Endodermal cell (in vitro differentiated cells): ENCODE measurements around the gene C1orf210. TPM values are rescaled to one million over a fixed set of nuclear protein-coding genes. Genes with fewer than 3 reads are reported as not detected.

ENCODE experiments used
- DNase-seq: peaks from one replicate; pipeline ENCODE4 v3.0.0-alpha.2; 2017
- H3K27ac ChIP-seq: 2 replicates; pipeline ENCODE4 v1.5.1; 2013; ENCODE audit warnings: mild to moderate bottlenecking, low read depth, low read length, moderate library complexity
- H3K27me3 ChIP-seq: 2 replicates; pipeline ENCODE4 v1.6.1; 2013; ENCODE audit warnings: mild to moderate bottlenecking, low read length, moderate library complexity; ENCODE audit not compliant: insufficient read depth, control insufficient read depth, poor library complexity, severe bottlenecking
- H3K36me3 ChIP-seq: 2 replicates; pipeline ENCODE4 v1.7.0; 2013; ENCODE audit warnings: mild to moderate bottlenecking, low read length, moderate library complexity; ENCODE audit not compliant: control insufficient read depth, insufficient read depth
- H3K4me1 ChIP-seq: one replicate; pipeline ENCODE4 v1.7.0; 2013; ENCODE audit warnings: low read length; ENCODE audit not compliant: control insufficient read depth, insufficient read depth
- H3K4me3 ChIP-seq: 2 replicates; pipeline ENCODE4 v1.5.1; 2013; ENCODE audit warnings: mild to moderate bottlenecking, low read length, moderate library complexity
- H3K9ac ChIP-seq: 2 replicates; pipeline ENCODE4 v1.6.1; 2013; ENCODE audit warnings: mild to moderate bottlenecking, low read length, moderate library complexity; ENCODE audit not compliant: poor library complexity, severe bottlenecking; ENCODE audit errors: extremely low read depth
- H3K9me3 ChIP-seq: 2 replicates; pipeline ENCODE4 v1.6.1; 2013; ENCODE audit warnings: mild to moderate bottlenecking, low read length, moderate library complexity; ENCODE audit not compliant: control insufficient read depth
- H3K27ac Mint-ChIP-seq: 2 replicates; pipeline ENCODE4 v1.8.0; 2020; ENCODE audit warnings: mixed read lengths
- H3K27me3 Mint-ChIP-seq: 2 replicates; pipeline ENCODE4 v1.8.0; 2021; ENCODE audit warnings: mild to moderate bottlenecking, mixed read lengths; ENCODE audit not compliant: insufficient read depth
- H3K36me3 Mint-ChIP-seq: 2 replicates; pipeline ENCODE4 v1.8.0; 2020; ENCODE audit warnings: low read depth, mixed read lengths
- H3K4me1 Mint-ChIP-seq: 2 replicates; pipeline ENCODE4 v1.8.0; 2020; ENCODE audit warnings: mixed read lengths
- H3K4me3 Mint-ChIP-seq: 2 replicates; pipeline ENCODE4 v1.8.0; 2020; ENCODE audit warnings: mild to moderate bottlenecking, moderate library complexity, mixed read lengths
- H3K9me3 Mint-ChIP-seq: 2 replicates; pipeline ENCODE4 v1.8.0; 2020; ENCODE audit warnings: mild to moderate bottlenecking, mixed read lengths
- WGBS, 2 experiments: methylation state at CpG; one replicate each; pipeline versions ENCODE4 v1.1.5 to v1.1.7; 2013; ENCODE audit warnings: missing lambda C conversion rate in 2 of 2, mixed read lengths in 1 of 2; ENCODE audit not compliant: insufficient coverage in 1 of 2, insufficient read length in 1 of 2; 5-methylcytosine and 5-hydroxymethylcytosine counted together
- total RNA-seq, 2 donors: library from RNA; stranded (reverse); fragmentation: NEBNext Ultra II Directional in 1 of 2; extraction: Animal tissue kit (Norgen Biotek cat#: 25700) in 1 of 2; gene quantifications; 2 replicates in 1 of 2; 3 replicates in 1 of 2; pipeline ENCODE4 v1.2.1, GENCODE V29; 2021
- TF ChIP-seq, protein P1 (sequence below): fragments of 200-600 bp; sonication (generic); conservative IDR thresholded peaks from 2 replicates; pipeline ENCODE4 v1.5.0; 2021; ENCODE audit warnings: antibody characterized with exemption, mild to moderate bottlenecking

The C1orf210 gene
- total RNA-seq, 2 donors from 2014 or later: 9.7 to 17.9 TPM

DNA sequence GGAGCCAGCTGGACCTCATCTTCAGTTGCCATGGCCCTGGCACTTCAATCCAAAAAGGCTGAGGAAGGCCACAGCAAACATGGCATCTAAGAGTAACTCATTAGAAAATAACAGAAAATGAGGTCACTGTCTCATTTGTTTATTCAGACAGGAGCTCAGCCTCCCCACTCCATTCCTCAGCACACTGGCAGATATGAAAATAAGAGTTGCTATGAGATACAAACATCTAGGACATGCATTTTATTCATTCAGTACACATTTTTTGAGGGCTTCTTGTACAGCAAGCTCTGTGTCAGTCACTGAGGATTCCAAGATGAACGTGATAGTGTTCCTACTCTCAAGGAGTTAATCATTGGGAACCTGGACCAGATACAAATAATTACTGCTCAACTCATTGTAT lies 48.3 kb downstream of the C1orf210 start:
- Mint-ChIP-seq H3K27me3 (peaks cover 7% of the 10 kb centered on the region), H3K9me3 (peaks cover 14% of the 10 kb centered on the region), H3K4me3 (no peak overlapping the region), H3K4me1 (no peaks in the 10 kb centered on the region), H3K36me3 (no peaks in the 10 kb centered on the region), H3K27ac (no peak overlapping the region)
- H3K4me3 ChIP-seq: no peak overlapping the region
- DNase-seq: no peak
- WGBS, 2 experiments: 88 to 92% methylated on average over 1 of the region's 1 CpG
- H3K27ac ChIP-seq: no peak overlapping the region
- peaks cover 4% of the 10 kb centered on the region for H3K27me3 ChIP-seq
- no peaks in the 10 kb centered on the region for H3K4me1 ChIP-seq
- no peak overlapping the region for H3K9ac ChIP-seq
- no peaks in the 10 kb centered on the region for H3K36me3 ChIP-seq
- no peaks in the 10 kb centered on the region for H3K9me3 ChIP-seq
- TF ChIP-seq, protein P1, sequence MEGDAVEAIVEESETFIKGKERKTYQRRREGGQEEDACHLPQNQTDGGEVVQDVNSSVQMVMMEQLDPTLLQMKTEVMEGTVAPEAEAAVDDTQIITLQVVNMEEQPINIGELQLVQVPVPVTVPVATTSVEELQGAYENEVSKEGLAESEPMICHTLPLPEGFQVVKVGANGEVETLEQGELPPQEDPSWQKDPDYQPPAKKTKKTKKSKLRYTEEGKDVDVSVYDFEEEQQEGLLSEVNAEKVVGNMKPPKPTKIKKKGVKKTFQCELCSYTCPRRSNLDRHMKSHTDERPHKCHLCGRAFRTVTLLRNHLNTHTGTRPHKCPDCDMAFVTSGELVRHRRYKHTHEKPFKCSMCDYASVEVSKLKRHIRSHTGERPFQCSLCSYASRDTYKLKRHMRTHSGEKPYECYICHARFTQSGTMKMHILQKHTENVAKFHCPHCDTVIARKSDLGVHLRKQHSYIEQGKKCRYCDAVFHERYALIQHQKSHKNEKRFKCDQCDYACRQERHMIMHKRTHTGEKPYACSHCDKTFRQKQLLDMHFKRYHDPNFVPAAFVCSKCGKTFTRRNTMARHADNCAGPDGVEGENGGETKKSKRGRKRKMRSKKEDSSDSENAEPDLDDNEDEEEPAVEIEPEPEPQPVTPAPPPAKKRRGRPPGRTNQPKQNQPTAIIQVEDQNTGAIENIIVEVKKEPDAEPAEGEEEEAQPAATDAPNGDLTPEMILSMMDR: no peak

DNA sequence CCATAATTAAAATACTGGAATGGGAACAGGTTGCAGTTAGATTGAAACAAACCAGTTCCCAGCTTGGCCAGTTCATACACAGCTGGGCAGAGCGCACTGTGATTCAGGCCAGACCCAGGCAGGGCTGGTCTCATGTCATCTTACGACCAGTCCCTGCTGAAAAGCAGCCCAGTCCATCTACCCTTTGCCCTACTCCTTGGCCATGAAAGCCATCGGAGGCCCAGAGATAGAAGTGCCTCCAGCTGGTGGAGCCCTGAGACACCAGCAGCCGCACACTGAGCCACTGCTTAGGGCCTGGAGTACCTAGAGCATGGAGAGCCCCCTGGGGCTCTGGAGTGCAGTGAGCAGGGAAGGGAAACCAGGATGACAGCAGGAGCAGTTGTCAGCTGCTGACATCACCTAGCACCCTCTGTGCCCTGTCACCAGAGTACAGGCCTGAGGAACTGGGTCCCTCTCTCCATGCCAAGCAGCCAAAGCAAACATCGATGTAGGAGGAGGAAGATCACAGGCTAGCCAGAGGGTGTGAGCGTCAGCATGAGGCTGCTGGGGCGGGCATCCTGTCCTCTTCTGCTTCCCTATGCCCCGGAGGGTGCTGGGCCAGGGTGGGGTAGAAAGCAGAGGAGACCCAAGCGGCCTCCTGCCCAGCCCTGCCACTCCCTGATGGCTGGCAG lies 49.8 kb downstream of the C1orf210 start:
- no peaks in the 10 kb centered on the region for H3K4me1 ChIP-seq
- TF ChIP-seq, protein P1: no peak
- Mint-ChIP-seq H3K9me3 (peaks cover 4% of the 10 kb centered on the region), H3K4me1 (peaks cover 3% of the 10 kb centered on the region), H3K27ac (no peak overlapping the region), H3K4me3 (no peak overlapping the region), H3K27me3 (peaks cover 9% of the 10 kb centered on the region), H3K36me3 (no peaks in the 10 kb centered on the region)
- H3K9ac ChIP-seq: no peak overlapping the region
- DNase-seq: no peak
- 88 to 89% methylated on average over 7 to 9 of the region's 9 CpGs for WGBS, 2 experiments
- H3K4me3 ChIP-seq: no peak overlapping the region
- no peak overlapping the region for H3K27ac ChIP-seq
- no peaks in the 10 kb centered on the region for H3K9me3 ChIP-seq
- peaks cover 8% of the 10 kb centered on the region for H3K27me3 ChIP-seq
- H3K36me3 ChIP-seq: no peaks in the 10 kb centered on the region

DNA sequence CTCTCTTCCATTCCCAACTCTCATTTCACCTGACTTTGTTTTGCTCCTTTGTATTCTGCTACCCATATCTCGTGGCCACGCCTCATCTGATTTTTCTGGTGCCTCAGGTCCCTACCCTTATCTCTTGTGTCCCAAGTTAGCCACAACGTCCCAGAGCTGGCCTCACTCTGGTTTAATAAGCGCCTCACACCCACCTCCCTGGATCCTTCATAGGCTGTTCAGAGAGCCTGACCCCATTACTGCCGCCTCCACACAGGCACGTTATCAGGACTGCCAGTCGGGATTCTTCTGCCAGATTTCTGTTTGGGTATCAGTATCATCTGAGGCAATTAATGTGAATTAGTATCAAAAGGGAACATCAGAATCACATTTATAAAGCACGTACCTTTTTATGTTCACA lies 50.3 kb downstream of the C1orf210 start:
- H3K4me1 ChIP-seq: no peaks in the 10 kb centered on the region
- Mint-ChIP-seq H3K9me3 (no peaks in the 10 kb centered on the region), H3K36me3 (no peaks in the 10 kb centered on the region), H3K27me3 (peaks cover 4% of the 10 kb centered on the region), H3K27ac (no peak overlapping the region), H3K4me3 (no peak overlapping the region), H3K4me1 (peaks cover 8% of the 10 kb centered on the region)
- H3K4me3 ChIP-seq: no peak overlapping the region
- TF ChIP-seq, protein P1: no peak
- no peaks in the 10 kb centered on the region for H3K36me3 ChIP-seq
- no peak overlapping the region for H3K27ac ChIP-seq
- no peak for DNase-seq
- 87 to 90% methylated on average over 7 to 8 of the region's 8 CpGs for WGBS, 2 experiments
- H3K27me3 ChIP-seq: peaks cover 8% of the 10 kb centered on the region
- H3K9me3 ChIP-seq: no peaks in the 10 kb centered on the region
- no peak overlapping the region for H3K9ac ChIP-seq
